Nephron progenitor cell (in vitro differentiated cells): ENCODE results near the gene APOL3.
"Not testable (repeated sequence)": the region's sequence is repeated elsewhere in the genome, so short reads cannot be mapped to it uniquely, and the experiment has no call there.

ENCODE experiments used
- DNase-seq: peaks from one replicate; pipeline ENCODE4 v3.0.0; 2021
- H3K27ac Mint-ChIP-seq: 2 replicates; pipeline ENCODE4 v1.8.0; 2021; ENCODE audit warnings: mild to moderate bottlenecking, moderate library complexity, mixed read lengths
- H3K27me3 Mint-ChIP-seq: 2 replicates; pipeline ENCODE4 v1.8.0; 2021; ENCODE audit warnings: mild to moderate bottlenecking, low read depth, mixed read lengths; ENCODE audit not compliant: poor library complexity
- H3K36me3 Mint-ChIP-seq: 2 replicates; pipeline ENCODE4 v1.8.0; 2021; ENCODE audit warnings: low read depth, mixed read lengths
- H3K4me1 Mint-ChIP-seq: 2 replicates; pipeline ENCODE4 v1.8.0; 2021; ENCODE audit warnings: mixed read lengths
- H3K4me3 Mint-ChIP-seq: 2 replicates; pipeline ENCODE4 v1.8.0; 2021; ENCODE audit warnings: mild to moderate bottlenecking, moderate library complexity, mixed read lengths
- H3K9me3 Mint-ChIP-seq: 2 replicates; pipeline ENCODE4 v1.8.0; 2021; ENCODE audit warnings: mild to moderate bottlenecking, moderate library complexity, mixed read lengths
- TF ChIP-seq, protein P1 (sequence below): fragments of 200-600 bp; sonication (generic); IDR thresholded peaks from 2 replicates; pipeline ENCODE4 v1.5.0; 2021; ENCODE audit warnings: antibody characterized with exemption

Gene APOL3

DNA sequence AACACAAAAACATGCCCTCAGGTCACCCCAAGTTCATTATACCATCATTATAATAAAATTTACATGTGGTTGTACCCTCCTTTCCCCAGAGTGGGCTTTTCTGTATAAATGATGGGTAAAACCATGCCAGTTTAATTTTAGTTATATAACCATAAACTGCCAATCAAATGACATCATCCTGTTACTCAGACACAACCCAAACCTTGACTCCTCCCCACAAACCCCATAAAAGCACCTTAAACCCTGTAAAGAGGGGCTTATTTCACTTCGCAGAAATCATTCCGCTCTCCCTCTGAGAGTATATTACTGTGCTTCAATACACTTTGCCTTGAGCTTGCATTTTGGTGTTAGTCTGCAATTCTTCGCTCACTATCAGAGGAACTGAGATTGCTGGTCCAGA, 5.5 kb upstream of the APOL3 start:
- peaks cover 9% of the 10 kb centered on the region for H3K4me1 Mint-ChIP-seq
- peaks cover 11% of the 10 kb centered on the region for H3K27me3 Mint-ChIP-seq
- no peak overlapping the region for H3K27ac Mint-ChIP-seq
- H3K9me3 Mint-ChIP-seq, result peaks cover 8% of the 10 kb centered on the region
- H3K4me3 Mint-ChIP-seq, result no peak overlapping the region
- DNase-seq, result no peak
- no peaks in the 10 kb centered on the region for H3K36me3 Mint-ChIP-seq
- TF ChIP-seq, protein P1, sequence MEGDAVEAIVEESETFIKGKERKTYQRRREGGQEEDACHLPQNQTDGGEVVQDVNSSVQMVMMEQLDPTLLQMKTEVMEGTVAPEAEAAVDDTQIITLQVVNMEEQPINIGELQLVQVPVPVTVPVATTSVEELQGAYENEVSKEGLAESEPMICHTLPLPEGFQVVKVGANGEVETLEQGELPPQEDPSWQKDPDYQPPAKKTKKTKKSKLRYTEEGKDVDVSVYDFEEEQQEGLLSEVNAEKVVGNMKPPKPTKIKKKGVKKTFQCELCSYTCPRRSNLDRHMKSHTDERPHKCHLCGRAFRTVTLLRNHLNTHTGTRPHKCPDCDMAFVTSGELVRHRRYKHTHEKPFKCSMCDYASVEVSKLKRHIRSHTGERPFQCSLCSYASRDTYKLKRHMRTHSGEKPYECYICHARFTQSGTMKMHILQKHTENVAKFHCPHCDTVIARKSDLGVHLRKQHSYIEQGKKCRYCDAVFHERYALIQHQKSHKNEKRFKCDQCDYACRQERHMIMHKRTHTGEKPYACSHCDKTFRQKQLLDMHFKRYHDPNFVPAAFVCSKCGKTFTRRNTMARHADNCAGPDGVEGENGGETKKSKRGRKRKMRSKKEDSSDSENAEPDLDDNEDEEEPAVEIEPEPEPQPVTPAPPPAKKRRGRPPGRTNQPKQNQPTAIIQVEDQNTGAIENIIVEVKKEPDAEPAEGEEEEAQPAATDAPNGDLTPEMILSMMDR, result no peak

DNA sequence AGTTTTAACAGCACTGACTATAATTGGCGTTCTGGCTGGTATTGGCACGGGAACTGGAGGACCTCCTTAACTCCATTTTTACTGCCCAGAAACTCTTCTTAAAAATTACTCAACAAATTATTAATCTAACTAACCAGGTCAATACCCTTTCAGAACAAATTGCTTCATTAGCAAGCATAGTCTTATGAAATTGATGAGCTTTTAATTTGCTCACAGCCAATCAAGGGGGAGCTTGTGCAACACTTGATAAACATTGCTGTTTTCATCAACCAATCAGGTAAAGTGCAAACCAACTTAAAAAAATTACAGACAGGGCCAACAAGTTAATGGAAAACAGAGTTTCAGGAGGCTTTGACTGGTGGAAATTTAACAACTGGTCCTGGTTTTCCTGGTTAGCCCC, 4.6 kb upstream of the APOL3 start:
- Mint-ChIP-seq H3K9me3 (peaks cover 8% of the 10 kb centered on the region), H3K4me1 (peaks cover 12% of the 10 kb centered on the region), H3K4me3 (no peak overlapping the region), H3K36me3 (no peaks in the 10 kb centered on the region), H3K27ac (no peak overlapping the region), H3K27me3 (peaks cover 14% of the 10 kb centered on the region)
- DNase-seq, result no peak
- TF ChIP-seq, protein P1, result no peak

DNA sequence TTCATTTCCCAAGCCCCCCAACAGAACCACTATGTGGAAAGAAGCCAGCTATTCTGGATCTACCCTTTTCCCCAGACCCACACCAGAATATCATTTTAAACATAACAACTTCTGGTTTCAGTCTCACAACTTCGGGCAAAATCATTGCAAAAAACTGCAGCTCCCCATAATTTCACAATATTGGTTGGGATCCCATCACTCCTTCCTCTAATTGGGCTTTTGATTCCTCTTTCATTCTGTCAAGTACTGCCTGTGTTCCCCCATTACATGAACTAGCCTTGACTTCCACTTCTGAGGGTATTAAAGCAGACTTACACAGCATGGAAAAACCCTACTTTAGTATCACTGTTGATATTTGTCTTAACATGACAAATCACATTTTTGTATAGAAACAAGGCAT, 4.1 kb upstream of the APOL3 start:
- Mint-ChIP-seq H3K4me1 (peaks cover 17% of the 10 kb centered on the region), H3K36me3 (no peaks in the 10 kb centered on the region), H3K9me3 (peaks cover 8% of the 10 kb centered on the region), H3K4me3 (no peak overlapping the region), H3K27me3 (peaks cover 14% of the 10 kb centered on the region), H3K27ac (peak overlapping the region; percentile 22)
- DNase-seq, result no peak
- TF ChIP-seq, protein P1, result no peak

DNA sequence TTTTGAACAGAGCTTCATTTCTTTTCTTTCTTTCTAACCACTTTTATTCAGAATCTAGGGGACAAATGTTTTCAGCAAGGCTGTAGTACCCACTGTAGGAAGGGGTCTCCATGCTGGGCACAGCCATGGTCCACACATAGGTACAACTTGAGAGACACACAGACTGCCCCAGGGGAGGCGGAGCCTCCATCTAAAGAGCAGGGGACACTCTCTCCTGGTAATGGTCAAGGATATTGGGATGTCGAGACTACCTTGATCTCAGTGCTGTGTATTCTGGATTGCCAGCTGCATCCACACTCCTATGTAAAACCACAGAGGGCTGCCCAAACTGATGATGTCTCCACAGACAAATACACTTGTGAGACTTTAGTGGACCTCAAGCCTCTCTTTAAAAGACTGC, 2.9 kb upstream of the APOL3 start:
- no peak overlapping the region for H3K27ac Mint-ChIP-seq
- H3K36me3 Mint-ChIP-seq, result no peaks in the 10 kb centered on the region
- TF ChIP-seq, protein P1, result no peak
- DNase-seq, result no peak
- H3K4me3 Mint-ChIP-seq, result no peak overlapping the region
- H3K4me1 Mint-ChIP-seq, result peaks cover 28% of the 10 kb centered on the region
- H3K9me3 Mint-ChIP-seq, result peaks cover 1% of the 10 kb centered on the region
- H3K27me3 Mint-ChIP-seq, result peaks cover 14% of the 10 kb centered on the region

DNA sequence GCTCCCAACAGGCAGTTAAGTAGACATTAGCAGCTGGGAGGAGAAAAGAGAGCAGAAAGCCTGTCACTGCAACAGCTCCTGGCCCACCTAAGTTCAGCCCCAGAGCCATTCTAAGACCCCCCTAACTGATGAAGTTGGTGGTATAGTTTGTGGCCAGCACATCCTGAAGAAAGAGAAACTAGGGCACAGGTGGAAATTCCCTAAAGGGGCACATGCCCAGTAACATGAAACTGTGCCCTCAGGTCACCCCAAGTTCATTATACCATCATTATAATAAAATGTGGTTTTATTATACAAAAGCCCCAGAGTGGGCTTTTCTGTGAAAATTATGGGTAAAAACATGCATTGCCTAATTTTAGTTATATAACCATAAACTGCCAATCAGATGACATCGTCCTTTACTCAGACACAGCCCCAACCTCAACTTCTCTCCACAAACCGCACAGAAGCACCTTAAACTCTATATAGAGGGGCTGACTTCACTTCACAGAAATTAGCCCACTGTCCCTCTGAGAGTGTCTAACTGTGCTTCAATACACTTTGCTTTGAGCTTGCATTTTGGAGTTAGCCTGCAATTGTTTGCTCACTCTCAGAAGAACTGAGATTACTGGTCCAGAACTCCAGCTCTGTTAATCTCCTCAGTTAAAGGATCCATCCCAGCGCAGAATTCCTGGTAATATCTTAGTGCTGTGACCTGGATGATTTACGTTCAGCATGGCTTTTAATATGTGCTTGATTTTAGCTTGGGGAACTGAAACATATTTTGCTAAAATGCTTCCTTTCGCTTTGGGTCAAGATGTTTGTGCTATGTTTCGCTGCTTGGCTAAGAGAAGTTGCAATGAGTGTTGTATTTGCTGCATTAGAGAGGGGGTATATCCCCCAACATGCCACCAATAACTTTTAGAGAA, 1.8 kb upstream of the APOL3 start:
- TF ChIP-seq, protein P1, result no peak
- peaks cover 36% of the 10 kb centered on the region for H3K4me1 Mint-ChIP-seq
- H3K36me3 Mint-ChIP-seq, result no peaks in the 10 kb centered on the region
- H3K27ac Mint-ChIP-seq, result no peak overlapping the region
- H3K27me3 Mint-ChIP-seq, result peaks cover 14% of the 10 kb centered on the region
- DNase-seq, result no peak
- no peak overlapping the region for H3K4me3 Mint-ChIP-seq
- H3K9me3 Mint-ChIP-seq, result no peaks in the 10 kb centered on the region

DNA sequence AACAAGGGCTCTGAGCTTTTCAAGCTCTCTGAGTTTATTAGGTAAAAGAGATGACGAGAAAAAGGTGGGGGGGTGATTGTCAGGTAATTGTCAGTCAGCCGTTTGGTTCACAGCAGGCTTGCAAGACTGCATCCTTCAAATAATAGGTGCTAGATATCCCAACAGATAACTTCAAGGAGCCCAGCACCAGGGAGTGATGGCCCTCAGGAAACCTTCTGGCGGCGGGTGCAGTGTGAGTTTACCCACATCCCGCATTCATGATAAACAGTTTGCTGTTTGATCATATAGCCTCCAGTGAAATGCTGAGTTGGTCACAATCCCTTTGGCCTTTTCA, 1.2 kb upstream of the APOL3 start:
- H3K4me1 Mint-ChIP-seq, result peaks cover 42% of the 10 kb centered on the region

More for the DNA sequence above, 1.2 kb upstream of the APOL3 start:
- H3K36me3 Mint-ChIP-seq, H3K4me3 Mint-ChIP-seq, DNase-seq, H3K27ac Mint-ChIP-seq, H3K9me3 Mint-ChIP-seq: not testable (repeated sequence)
- peaks cover 14% of the 10 kb centered on the region for H3K27me3 Mint-ChIP-seq
